ENCODE measurements around the gene COL4A6. TPM values are rescaled to one million over a fixed set of nuclear protein-coding genes. Genes with fewer than 3 reads are reported as not detected.

Gene COL4A6
- total and polyA plus RNA-seq, 2 of the 8 experiments (the other 6 are each of a cell fraction or from before 2014, with no cell fraction given): 5.9 to 11.8 TPM

GRCh38 chrX:108270739-108271396 is 167.4 kb downstream of the COL4A6 start:
- no peak overlapping the region for H3K4me3 ChIP-seq (ENCODE audit: extremely low read depth in 1 of 4, insufficient read depth in 2 of 4, low read depth in 3 of 4, low read length in 4 of 4)
- no peak overlapping the region for H2BK12ac ChIP-seq (ENCODE audit: low read depth, low read length)
- H2AFZ ChIP-seq (ENCODE audit: low read length): no peak overlapping the region
- POLR2A ChIA-PET (ENCODE audit: partially characterized antibody): no interaction called here
- no peaks in the 10 kb centered on the region for H3K79me1 ChIP-seq (ENCODE audit: low read depth, low read length)
- no peaks in the 10 kb centered on the region for H4K20me1 ChIP-seq (replicated peaks in 1 of 2; ENCODE audit: control insufficient read depth in 1 of 2, insufficient read depth in 2 of 2, low read length in 2 of 2)
- no peak overlapping the region for H2BK5ac ChIP-seq (ENCODE audit: low read depth, low read length)
- no peak overlapping the region for H4K91ac ChIP-seq (replicated peaks; ENCODE audit: insufficient read length, low read length)
- CTCF ChIA-PET (ENCODE audit: partially characterized antibody): interaction anchor here (0.9 kb wide), 1 partner anchor 47 kb away, joined by 4 read pairs; no protein-coding TSS in a partner anchor
- no peak overlapping the region for H2AK5ac ChIP-seq (ENCODE audit: low read depth, low read length)
- H2BK120ac ChIP-seq (replicated peaks; ENCODE audit: low read depth, low read length): no peak overlapping the region
- DNase-seq (ENCODE audit: low read depth in 1 of 2, low spot score in 2 of 2) (no peak), FAIRE-seq (no peak)
- 78% methylated on average over 6 of the region's 6 CpGs; no CpG with 5 or more reads in 1 of the 2 experiments for WGBS, 2 experiments (ENCODE audit: extremely low coverage in 1 of 2, insufficient coverage in 1 of 2, insufficient read length in 1 of 2, insufficient replicate concordance in 2 of 2, low coverage in 1 of 2, low lambda C conversion rate in 2 of 2, missing lambda C conversion rate in 1 of 2)
- no peaks in the 10 kb centered on the region for H3K79me2 ChIP-seq (ENCODE audit: control insufficient read depth in 1 of 2, insufficient read depth in 2 of 2, low read length in 2 of 2)
- TF ChIP-seq ATF2 (IDR thresholded peaks at IDR 0.05; ENCODE audit: low read length) (no peak), HDAC2 (IDR thresholded peaks at IDR 0.05; ENCODE audit: borderline replicate concordance in 1 of 2, low read depth in 2 of 2, low read length in 2 of 2) (no peak), CTCF (IDR thresholded peaks at IDR 0.05; ENCODE audit: control extremely low read depth in 1 of 3, insufficient read depth in 1 of 3, low read depth in 1 of 3, low read length in 3 of 3) (no peak), E2F6 (IDR thresholded peaks at IDR 0.05) (no peak)
- H3K9me3 ChIP-seq (ENCODE audit: insufficient read depth in 2 of 2, low read depth in 1 of 2, low read length in 1 of 2): no peaks in the 10 kb centered on the region
- no peak overlapping the region for H3K14ac ChIP-seq (ENCODE audit: insufficient read length)
- no peak overlapping the region for H3K23ac ChIP-seq (ENCODE audit: insufficient read length)
- H3K27ac ChIP-seq (ENCODE audit: low read depth, low read length): no peak overlapping the region
- no peak overlapping the region for H3K4me2 ChIP-seq (ENCODE audit: insufficient read depth in 1 of 2, low read depth in 2 of 2, low read length in 2 of 2)
- H3K56ac ChIP-seq (replicated peaks; ENCODE audit: insufficient read length, low read depth, low read length): no peak overlapping the region
- no peak overlapping the region for H4K8ac ChIP-seq (ENCODE audit: extremely low read depth, insufficient read depth, low read length)
- no peak overlapping the region for H2BK15ac ChIP-seq (ENCODE audit: low read length)
- no peak overlapping the region for H3K4ac ChIP-seq (replicated peaks; ENCODE audit: insufficient read length, low read depth, low read length)
- no peaks in the 10 kb centered on the region for H3K4me1 ChIP-seq (replicated peaks in 1 of 4; ENCODE audit: control insufficient read depth in 3 of 4, insufficient read depth in 4 of 4, low read length in 3 of 4)
- no peaks in the 10 kb centered on the region for H3K36me3 ChIP-seq (ENCODE audit: control insufficient read depth in 2 of 4, insufficient read depth in 4 of 4, low read length in 3 of 4)
- no peaks in the 10 kb centered on the region for H3K27me3 ChIP-seq (replicated peaks in 1 of 4; ENCODE audit: control insufficient read depth in 3 of 4, extremely low read depth in 1 of 4, insufficient read depth in 3 of 4, low read length in 3 of 4)
- no peak overlapping the region for H3K18ac ChIP-seq (ENCODE audit: extremely low read depth, low read length)
- H4K5ac ChIP-seq (ENCODE audit: insufficient read length, low read depth, low read length): no peak overlapping the region
- no peak overlapping the region for H3K9ac ChIP-seq (replicated peaks in 1 of 4; ENCODE audit: extremely low read depth in 1 of 4, low read depth in 3 of 4, low read length in 3 of 4)
- no peaks in the 10 kb centered on the region for H3K23me2 ChIP-seq (ENCODE audit: low read depth, low read length)
- H2BK20ac ChIP-seq (ENCODE audit: low read length): no peak overlapping the region

Data from H1 (cell line).